Stimulated activated CD8-positive, alpha-beta memory T cell treated with anti-CD3 and anti-CD28 coated beads, Interleukin-12 subunit alpha, Interleukin-12 subunit beta, amount 100 ng/mL, for 4 hours (primary cell): ENCODE results near the gene RRP12.
"Not testable (repeated sequence)": the region's sequence is repeated elsewhere in the genome, so short reads cannot be mapped to it uniquely, and the experiment has no call there.

ENCODE experiments used
- DNase-seq: peaks from one replicate; pipeline ENCODE4 v3.0.0-alpha.2; 2020; ENCODE audit warnings: low read depth

Gene RRP12, protein sequence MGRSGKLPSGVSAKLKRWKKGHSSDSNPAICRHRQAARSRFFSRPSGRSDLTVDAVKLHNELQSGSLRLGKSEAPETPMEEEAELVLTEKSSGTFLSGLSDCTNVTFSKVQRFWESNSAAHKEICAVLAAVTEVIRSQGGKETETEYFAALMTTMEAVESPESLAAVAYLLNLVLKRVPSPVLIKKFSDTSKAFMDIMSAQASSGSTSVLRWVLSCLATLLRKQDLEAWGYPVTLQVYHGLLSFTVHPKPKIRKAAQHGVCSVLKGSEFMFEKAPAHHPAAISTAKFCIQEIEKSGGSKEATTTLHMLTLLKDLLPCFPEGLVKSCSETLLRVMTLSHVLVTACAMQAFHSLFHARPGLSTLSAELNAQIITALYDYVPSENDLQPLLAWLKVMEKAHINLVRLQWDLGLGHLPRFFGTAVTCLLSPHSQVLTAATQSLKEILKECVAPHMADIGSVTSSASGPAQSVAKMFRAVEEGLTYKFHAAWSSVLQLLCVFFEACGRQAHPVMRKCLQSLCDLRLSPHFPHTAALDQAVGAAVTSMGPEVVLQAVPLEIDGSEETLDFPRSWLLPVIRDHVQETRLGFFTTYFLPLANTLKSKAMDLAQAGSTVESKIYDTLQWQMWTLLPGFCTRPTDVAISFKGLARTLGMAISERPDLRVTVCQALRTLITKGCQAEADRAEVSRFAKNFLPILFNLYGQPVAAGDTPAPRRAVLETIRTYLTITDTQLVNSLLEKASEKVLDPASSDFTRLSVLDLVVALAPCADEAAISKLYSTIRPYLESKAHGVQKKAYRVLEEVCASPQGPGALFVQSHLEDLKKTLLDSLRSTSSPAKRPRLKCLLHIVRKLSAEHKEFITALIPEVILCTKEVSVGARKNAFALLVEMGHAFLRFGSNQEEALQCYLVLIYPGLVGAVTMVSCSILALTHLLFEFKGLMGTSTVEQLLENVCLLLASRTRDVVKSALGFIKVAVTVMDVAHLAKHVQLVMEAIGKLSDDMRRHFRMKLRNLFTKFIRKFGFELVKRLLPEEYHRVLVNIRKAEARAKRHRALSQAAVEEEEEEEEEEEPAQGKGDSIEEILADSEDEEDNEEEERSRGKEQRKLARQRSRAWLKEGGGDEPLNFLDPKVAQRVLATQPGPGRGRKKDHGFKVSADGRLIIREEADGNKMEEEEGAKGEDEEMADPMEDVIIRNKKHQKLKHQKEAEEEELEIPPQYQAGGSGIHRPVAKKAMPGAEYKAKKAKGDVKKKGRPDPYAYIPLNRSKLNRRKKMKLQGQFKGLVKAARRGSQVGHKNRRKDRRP (N-terminal part only)

GRCh38 chr10:97400665-97401454 is at the start of gene RRP12:
TSS of gene RRP12 (minus strand) at chr10:97401340. CDS start at chr10:97401231, 109 bp downstream.
- DNase-seq = peak; percentile 55

DNA sequence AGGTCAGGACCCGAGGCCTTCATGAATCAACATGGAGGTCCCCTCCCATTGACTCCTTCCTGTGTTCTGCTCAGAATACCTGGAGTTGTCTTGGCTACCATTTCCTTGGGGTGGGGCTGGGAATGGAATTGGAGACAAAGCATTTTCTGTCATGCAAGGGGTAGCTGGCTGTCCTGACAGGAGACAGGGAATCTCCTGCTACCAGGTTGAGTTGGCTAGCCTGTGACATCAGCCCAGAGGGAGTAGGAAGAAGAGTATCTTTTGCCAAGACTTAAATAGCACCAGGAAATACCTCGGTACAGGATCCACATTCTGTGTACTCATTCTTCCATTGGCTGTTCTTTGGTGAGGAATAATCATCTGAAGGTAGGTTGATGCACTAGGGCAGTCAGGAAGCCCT is 49.7 kb upstream of the RRP12 start:
- no peak for DNase-seq

DNA sequence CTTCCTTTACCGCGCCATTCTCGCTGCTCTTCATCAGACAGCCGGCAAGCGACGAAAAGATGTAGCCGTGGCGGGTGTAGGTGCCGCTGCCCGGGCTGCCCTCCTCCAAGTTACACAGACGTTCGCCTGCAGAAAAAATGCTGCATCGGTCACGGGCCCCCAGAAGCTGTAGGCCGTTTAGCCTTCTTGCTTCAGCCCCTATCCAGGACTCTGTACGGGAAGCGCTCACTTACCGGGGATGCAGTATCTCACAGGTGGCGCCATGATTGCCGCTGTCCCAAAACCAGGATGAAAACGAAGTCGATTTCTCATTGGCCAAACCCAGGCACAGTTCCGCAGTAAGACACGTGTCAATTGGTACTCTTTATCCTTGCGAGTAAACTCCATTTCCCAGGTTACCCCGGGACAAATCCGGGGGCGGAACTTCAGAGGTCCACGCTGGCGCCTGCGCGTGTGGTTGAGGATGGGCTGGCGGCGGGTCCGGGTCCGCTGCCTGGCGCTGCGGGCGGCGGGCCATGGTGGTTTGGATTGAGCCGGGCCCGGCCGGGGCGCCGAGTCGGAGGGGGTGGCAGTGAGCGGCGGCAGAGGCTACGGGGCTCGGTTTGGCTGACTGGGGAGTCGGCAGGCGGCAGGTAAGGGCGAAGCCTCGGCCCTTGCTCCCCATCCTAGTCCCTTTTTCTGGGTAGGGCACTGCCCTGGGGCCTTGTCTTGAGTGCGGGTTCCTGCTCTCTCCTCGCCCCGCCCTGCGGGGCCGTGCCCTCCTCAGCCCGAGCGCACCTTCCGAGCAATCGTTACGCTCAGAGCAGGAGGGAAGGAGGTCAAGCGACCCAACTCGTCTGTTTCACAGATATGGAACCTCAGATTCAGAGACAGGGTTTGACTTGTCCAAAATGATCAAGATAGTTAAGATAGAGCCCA is 44.8 kb upstream of the RRP12 start, which contains the start of the genes EXOSC1 and ZDHHC16:
EXOSC1 (minus strand) TSS at position 285 of the 918 bp plus-strand sequence; CDS start at position 264, 21 bp downstream.
ZDHHC16 (plus strand) TSS at position 454 of the 918 bp plus-strand sequence. CDS start 5,501 bp downstream, outside the sequence.
- peak; percentile 85 for DNase-seq

DNA sequence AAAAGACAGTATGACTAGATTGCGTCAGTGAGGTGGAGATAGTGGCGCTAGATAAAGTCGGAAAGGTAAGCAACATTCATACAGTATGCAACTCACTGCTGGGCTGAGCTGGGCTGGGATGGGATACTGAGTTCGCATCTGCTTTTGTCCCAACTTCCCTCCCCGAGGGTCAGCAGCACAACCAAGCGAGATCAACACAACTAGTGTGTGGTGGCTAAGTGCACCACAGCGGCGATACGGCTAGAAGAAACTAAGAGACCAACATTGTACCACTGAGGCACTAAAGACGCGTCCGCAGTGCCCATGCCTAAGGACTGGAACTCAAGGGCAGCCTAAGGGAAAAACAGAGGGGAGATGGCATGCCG is 44.2 kb upstream of the RRP12 start:
- DNase-seq = no peak

GRCh38 chr10:97444212-97444611 is 43.1 kb upstream of the RRP12 start:
- no peak for DNase-seq

GRCh38 chr10:97442277-97442676 is 41.1 kb upstream of the RRP12 start:
- DNase-seq = no peak

DNA sequence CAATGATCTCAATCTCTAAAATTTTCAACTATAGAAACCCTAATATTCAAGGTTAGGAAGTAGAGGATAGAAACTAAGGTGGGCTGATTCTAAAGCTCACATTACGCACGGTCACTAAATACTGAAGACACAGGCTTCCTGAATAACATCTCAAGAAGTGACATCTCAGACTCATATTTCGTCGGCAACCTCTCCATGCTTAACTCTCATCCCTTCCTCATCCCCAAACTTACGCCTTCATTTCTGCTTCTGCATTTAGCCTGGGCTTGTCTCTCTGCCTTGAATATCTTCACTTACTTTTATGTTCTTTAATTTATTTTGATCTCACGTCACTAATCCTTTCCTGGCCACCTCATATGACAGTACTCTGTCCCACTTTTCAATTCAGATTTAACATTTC is 34.1 kb upstream of the RRP12 start:
- no peak for DNase-seq

- no peak for DNase-seq
These were observed 33.4 kb upstream of the RRP12 start for GRCh38 chr10:97434557-97434956.

DNA sequence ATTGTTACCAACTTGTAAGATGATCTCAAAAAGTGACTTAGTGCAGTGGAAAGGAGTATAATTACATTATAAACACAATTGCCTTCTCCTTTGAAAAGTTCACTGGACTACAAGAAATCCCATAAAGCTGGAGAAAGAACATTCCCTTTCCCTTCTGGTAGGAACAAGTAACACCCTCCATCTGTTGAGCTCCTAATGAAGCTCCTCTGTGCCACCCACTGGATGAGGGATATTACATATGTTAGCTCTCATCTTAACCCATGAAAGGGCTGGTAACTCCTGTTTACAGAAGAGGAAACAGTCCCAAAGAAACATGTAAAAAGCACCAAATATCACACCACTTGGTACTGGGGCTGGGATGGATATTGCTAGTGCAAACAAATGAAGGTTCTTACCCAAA is 32.9 kb upstream of the RRP12 start:
- DNase-seq = no peak

DNA sequence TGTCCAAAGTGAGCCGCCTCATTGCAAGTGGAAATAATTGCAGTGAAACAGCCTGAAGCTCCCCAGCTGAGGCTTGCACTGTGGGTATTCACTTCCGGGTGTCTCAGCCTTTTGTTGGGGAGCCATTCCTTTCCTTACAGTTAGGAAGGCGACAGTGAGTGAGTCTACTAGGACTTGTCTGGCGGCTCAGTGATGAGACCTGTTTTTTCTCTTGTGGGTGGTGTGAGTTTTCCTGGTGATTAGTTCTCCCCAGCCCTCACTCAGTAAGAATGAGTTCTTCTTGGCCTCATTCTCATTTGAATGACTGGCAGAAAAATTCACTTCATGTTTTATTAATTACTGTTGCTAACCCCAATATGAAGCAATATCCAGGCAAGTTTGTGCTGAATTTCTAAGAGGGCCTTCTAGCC is 27.4 kb upstream of the RRP12 start:
- DNase-seq = no peak

DNA sequence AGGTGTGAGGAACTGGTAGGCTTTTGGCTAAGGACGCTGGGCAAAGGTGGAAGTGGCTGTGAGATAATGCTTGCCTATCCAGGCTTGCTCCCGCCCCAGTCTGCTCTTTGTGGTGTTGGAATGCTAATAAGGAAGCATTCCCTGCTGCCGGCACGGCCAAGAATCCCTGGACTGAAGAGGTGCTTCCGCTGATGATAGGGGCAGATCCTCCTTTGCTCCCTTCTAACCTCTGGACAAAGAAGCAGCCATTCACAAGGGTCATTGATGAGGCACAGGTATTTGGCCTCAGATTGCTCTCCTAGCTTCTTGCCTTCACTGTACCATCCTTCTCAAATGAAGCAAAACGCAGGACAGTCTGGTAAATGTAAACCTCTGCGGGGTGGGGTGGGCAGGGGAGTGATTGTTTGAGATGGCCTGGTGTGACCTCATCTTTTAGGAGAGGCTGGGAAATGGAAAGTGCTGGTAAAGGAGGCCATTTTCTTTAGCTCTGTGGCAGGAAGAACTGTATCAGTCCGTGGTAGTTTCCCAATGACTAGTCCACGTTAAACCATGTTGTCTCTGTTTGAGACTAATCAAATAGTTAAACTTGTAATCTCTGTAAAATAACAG is 26.5 kb upstream of the RRP12 start:
- no peak for DNase-seq

GRCh38 chr10:97426776-97427570 is 25.8 kb upstream of the RRP12 start:
- no peak for DNase-seq

GRCh38 chr10:97425964-97426775 is 25.0 kb upstream of the RRP12 start, which contains the start of gene PGAM1:
TSS of gene PGAM1 (plus strand) at chr10:97426191. CDS start at chr10:97426308, 117 bp downstream.
- DNase-seq = peak; percentile 95

DNA sequence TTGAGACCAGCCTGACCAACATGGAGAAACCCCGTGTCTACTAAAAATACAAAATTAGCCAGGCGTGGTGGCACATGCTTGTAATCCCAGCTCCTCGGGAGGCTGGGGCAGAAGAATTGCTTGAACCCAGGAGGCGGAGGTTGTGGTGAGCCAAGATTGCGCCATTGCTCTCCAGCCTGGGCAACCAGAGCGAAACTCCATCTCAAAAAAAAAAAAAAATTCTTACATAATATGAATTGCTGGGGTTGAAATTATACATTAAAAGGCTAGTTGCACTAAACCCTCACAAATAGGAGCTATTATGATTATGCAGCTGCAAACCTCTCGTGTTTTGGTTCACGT is 22.6 kb upstream of the RRP12 start:
- not testable (repeated sequence) for DNase-seq

DNA sequence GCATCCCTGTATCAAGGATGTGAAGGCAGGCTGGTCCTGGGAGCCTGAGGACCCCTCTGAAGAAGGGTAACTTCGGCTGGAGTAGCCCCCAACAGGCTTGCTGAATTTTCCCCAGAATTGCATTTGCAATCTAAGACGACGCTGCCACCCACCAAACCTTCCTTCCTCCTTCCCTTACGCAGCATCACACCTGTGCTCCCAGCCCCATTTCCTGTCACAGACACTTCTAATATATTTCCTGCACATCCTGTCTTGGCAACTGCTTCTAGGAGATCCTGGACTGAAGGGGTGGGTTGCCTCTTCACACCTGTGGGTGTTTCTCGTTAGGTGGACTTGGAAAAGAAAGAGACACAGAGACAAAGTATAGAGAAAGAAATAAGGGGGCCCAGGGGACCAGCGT is 15.4 kb upstream of the RRP12 start:
- DNase-seq = no peak

DNA sequence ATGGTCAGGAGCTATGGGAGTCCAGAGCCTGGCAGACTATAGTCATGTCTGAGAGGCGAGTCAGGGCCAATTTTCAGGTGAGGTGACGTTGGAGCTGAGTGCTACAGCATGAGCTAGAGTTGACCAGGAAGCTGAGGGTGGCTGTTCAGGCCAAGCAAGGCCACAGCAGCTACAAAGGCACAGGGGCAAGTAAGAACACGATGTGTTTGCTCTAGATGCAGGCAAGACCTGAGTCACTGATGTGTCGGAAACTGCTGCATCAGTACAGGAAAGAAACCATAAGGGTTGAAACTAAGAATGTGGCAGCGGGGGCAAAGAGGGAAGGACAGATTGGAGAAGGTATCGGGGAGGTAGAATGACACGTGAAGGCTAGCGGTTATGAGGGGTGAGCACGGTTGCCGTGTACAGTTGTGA is 11.8 kb upstream of the RRP12 start:
- no peak for DNase-seq

DNA sequence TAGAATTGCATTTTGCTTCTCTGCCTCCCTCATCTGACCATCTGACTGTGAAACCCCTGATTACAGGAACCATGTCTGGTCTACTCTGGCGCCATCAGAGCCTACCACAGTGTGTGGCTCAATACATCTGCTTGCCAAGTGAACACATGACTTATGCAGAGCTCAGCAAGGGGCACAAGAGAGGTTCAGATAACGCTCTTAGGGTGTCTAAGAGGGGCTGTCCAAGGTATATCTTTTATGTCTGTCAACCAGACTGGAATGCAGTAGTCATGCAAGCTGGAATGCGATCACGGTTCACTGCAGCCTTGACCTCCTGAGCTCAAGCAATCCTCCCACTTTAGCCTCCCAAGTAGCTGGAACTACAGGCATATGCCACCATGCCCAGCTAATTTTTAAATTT is 10.3 kb upstream of the RRP12 start:
- DNase-seq = no peak

DNA sequence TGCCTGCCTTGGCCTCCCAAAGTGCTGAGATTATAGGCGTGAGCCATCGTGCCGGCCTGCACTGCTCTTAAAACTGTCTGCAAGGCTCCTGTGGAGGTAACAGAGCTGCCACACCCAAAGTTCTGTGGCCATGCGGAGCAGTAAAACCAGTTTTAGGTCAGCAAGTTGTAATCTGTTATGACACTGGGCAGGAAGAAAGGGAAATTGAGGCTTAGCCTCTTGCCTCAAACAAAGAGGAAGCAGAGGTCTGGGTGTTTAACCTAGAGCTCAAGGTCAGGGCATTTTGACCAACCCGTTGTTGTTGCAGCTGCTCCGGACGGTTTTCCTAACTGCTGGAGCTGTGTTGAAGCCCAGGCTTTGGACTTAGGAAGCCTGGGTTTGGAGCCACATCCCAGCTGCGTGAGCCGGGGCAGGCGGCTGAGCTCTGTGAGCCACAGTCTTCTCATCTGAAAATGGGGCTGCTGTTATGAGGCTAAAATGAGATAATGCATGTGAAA is 7.4 kb upstream of the RRP12 start:
- DNase-seq = no peak
